ENCODE results near the gene LCMT2.
"Not testable (repeated sequence)": the region's sequence is repeated elsewhere in the genome, so short reads cannot be mapped to it uniquely, and the experiment has no call there.

The LCMT2 gene

GRCh38 chr15:43312378-43312777, 18.0 kb downstream of the LCMT2 start:
- TF ChIP-seq, protein P1, sequence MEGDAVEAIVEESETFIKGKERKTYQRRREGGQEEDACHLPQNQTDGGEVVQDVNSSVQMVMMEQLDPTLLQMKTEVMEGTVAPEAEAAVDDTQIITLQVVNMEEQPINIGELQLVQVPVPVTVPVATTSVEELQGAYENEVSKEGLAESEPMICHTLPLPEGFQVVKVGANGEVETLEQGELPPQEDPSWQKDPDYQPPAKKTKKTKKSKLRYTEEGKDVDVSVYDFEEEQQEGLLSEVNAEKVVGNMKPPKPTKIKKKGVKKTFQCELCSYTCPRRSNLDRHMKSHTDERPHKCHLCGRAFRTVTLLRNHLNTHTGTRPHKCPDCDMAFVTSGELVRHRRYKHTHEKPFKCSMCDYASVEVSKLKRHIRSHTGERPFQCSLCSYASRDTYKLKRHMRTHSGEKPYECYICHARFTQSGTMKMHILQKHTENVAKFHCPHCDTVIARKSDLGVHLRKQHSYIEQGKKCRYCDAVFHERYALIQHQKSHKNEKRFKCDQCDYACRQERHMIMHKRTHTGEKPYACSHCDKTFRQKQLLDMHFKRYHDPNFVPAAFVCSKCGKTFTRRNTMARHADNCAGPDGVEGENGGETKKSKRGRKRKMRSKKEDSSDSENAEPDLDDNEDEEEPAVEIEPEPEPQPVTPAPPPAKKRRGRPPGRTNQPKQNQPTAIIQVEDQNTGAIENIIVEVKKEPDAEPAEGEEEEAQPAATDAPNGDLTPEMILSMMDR (IDR thresholded peaks at IDR 0.05; ENCODE audit: insufficient read depth, missing control alignments) = no peak
- FAIRE-seq = no peak
- DNase-seq (ENCODE audit: insufficient read length, low spot score) = no peak

GRCh38 chr15:43302205-43302817, 28.1 kb downstream of the LCMT2 start, which contains the start of gene TGM7:
Gene TGM7 (minus strand): TSS chr15:43302255.
- TF ChIP-seq, protein P1 (IDR thresholded peaks at IDR 0.05; ENCODE audit: insufficient read depth, missing control alignments) = no peak
- no peak for FAIRE-seq
- DNase-seq (ENCODE audit: insufficient read length, low spot score) = no peak

GRCh38 chr15:43299884-43300283, 30.5 kb downstream of the LCMT2 start:
- TF ChIP-seq, protein P1 (IDR thresholded peaks at IDR 0.05; ENCODE audit: insufficient read depth, missing control alignments) = no peak
- DNase-seq (ENCODE audit: insufficient read length, low spot score) (no peak), FAIRE-seq (no peak)

- DNase-seq (ENCODE audit: insufficient read length, low spot score) (no peak), FAIRE-seq (no peak)
- TF ChIP-seq, protein P1 (IDR thresholded peaks at IDR 0.05; ENCODE audit: insufficient read depth, missing control alignments) = no peak
Measured at GRCh38 chr15:43299411-43299810, 31.0 kb downstream of the LCMT2 start.

GRCh38 chr15:43294091-43294706, 36.2 kb downstream of the LCMT2 start:
- no peak for FAIRE-seq
- TF ChIP-seq, protein P1 (IDR thresholded peaks at IDR 0.05; ENCODE audit: insufficient read depth, missing control alignments) = no peak
- DNase-seq (ENCODE audit: insufficient read length, low spot score) = no peak

DNA sequence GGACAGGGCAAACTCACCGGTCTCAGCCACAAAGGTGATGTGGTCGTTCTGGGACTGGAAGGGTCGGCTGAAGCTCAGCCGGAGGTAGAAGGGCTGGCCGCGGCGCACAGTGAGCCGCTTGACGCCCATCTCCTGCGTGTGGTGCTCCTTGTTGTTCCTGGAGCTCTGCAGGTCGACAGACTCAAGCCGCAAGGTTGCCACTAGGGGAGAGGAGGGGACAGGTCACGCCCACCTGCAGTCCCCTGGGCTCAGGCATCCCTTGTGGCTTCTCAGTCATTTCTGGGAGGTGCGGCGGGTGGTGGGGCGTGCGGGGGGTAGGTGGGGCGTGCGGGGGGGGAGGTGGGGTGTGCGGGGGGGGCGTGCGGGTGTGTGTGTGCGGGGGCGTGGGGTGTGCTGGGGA, 36.9 kb downstream of the LCMT2 start:
- FAIRE-seq = no peak
- TF ChIP-seq, protein P1 (IDR thresholded peaks at IDR 0.05; ENCODE audit: insufficient read depth, missing control alignments) = no peak
- no peak for DNase-seq (ENCODE audit: insufficient read length, low spot score)

DNA sequence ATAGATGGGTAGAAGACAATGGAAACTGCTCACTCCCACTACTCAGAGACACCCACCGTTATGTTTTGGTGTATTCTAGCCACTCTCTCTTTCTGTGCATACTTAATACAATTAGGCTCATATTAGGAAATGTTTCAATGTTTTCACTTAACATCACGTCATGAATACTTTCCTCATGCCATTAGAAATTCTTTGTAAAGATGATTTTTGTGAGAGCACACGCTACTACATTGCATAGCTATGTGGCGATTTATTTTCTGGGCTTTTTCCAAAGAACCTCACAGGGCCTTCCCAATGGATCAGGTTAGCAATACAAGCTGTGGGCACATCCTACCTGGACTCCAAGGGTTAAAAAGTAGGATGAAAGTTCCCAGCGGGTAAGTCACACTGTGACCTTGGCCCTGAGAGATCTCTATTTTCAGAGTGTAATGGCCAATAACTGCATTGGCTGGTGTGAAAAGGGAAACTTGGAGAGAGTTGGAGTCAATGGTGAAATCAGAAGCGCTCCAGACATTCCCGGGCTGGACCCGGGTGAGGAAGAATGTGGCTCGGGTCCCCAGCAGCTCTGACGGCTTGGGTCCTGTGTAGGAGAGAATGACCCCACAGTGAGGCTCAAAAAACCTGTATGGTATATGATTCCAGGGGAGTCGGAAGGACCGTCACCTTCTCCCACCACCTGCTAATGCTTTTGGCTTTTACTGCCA, 37.8 kb downstream of the LCMT2 start:
- TF ChIP-seq, protein P1 (IDR thresholded peaks at IDR 0.05; ENCODE audit: insufficient read depth, missing control alignments) = no peak
- FAIRE-seq (no peak), DNase-seq (ENCODE audit: insufficient read length, low spot score) (no peak)

DNA sequence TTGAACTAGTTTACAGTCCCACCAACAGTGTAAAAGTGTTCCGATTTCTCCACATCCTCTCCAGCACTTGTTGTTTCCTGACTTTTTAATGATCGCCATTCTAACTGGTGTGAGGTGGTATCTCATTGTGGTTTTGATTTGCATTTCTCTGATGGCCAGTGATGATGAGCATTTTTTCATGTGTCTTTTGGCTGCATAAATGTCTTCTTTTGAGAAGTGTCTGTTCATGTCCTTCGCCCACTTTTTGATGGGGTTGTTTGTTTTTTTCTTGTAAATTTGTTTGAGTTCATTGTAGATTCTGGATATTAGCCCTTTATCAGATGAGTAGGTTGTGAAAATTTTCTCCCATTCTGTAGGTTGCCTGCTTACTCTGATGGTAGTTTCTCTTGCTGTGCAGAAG, 40.7 kb downstream of the LCMT2 start:
- FAIRE-seq; DNase-seq (ENCODE audit: insufficient read length, low spot score): not testable (repeated sequence)
